ENCODE measurements around the gene CD180.

The CD180 gene

DNA sequence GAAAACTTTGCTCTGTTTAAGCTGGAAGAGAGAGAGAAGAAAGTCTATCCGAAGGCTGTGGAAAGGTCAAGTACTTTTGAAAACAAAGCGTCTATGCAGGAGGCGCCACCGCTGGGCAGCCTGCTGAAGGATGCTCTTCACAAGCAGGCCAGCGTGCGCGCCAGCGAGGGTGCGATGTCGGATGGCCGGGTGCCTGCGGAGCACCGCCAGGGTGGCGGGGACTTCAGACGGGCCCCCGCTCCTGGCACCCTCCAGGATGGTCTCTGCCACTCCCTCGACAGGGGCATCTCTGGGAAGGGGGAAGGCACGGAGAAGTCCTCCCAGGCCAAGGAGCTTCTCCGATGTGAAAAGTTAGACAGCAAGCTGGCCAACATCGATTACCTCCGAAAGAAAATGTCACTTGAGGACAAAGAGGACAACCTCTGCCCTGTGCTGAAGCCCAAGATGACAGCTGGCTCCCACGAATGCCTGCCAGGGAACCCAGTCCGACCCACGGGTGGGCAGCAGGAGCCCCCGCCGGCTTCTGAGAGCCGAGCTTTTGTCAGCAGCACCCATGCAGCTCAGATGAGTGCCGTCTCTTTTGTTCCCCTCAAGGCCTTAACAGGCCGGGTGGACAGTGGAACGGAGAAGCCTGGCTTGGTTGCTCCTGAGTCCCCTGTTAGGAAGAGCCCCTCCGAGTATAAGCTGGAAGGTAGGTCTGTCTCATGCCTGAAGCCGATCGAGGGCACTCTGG is 32.6 kb downstream of the CD180 start:
- DNase-seq (ENCODE audit: extremely low read depth in 1 of 2, low read depth in 1 of 2): no peak

DNA sequence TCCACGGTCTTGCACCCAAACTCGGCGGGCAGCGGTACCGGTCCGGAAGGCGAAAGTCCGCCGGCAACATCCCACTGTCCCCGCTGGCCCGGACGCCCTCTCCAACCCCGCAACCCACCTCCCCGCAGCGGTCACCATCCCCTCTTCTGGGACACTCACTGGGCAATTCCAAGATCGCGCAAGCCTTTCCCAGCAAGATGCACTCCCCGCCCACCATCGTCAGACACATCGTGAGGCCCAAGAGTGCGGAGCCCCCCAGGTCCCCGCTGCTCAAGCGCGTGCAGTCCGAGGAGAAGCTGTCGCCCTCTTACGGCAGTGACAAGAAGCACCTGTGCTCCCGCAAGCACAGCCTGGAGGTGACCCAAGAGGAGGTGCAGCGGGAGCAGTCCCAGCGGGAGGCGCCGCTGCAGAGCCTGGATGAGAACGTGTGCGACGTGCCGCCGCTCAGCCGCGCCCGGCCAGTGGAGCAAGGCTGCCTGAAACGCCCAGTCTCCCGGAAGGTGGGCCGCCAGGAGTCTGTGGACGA is 33.3 kb downstream of the CD180 start:
- DNase-seq (ENCODE audit: extremely low read depth in 1 of 2, low read depth in 1 of 2): no peak

DNA sequence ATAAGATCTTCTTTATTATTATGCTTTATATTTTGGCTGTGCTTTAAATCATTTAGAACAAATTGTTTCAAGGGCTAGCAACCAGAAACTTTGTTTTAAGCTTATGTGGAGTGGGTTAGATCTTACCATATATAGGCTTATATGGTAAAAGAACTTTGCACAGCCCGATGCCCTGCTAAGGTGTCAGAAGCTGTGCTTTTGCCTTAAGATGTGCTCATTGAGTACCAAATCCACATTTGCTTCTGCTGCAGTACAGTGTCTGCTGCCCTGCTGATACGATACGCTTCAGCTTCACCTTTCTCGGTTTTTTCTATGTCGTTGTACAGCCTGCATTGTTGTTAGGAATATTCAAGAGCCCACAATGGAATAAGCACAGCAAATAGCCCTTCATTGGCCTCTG is 34.8 kb downstream of the CD180 start:
- no peak for DNase-seq (ENCODE audit: extremely low read depth in 1 of 2, low read depth in 1 of 2)

DNA sequence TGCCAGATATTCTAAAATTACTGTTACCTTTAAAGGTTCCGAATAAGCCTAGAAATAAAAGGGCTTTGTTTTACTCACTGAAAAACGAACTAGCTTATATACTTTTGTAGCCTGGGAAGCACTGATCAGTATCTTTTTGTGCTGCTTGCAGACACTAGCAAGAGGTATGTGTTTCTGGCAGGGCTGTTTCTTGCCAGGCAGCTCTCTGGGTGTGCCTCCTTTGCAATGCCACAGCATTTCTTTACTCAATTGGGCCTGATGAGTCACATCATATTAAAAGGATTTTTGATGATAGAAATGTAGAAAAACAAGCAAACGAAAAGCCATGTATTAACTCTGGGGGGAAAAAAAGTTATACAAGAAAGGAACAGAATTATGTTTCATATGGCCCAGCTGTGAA is 35.6 kb downstream of the CD180 start:
- peak in 1 of 2 donors; percentile 14 for DNase-seq (ENCODE audit: extremely low read depth in 1 of 2, low read depth in 1 of 2)

DNA sequence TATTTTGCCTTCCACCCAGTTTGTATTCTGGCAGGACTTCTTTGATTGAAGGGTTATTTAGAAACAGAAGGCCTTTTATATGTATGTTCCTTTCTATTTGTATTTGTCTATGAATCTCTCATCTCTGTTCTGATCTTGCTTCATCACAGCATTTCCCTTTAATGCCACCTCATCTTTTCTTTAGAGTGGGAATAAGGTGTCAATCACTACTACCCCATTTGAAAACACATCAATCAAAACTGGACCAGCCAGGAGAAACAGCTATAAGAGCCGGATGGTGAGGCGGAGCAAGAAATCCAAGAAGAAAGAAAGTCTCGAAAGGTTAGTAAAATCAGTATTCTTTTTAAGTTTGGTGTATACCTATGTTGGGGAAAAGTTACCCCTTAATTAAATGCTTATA is 36.3 kb downstream of the CD180 start:
- no peak for DNase-seq (ENCODE audit: extremely low read depth in 1 of 2, low read depth in 1 of 2)

DNA sequence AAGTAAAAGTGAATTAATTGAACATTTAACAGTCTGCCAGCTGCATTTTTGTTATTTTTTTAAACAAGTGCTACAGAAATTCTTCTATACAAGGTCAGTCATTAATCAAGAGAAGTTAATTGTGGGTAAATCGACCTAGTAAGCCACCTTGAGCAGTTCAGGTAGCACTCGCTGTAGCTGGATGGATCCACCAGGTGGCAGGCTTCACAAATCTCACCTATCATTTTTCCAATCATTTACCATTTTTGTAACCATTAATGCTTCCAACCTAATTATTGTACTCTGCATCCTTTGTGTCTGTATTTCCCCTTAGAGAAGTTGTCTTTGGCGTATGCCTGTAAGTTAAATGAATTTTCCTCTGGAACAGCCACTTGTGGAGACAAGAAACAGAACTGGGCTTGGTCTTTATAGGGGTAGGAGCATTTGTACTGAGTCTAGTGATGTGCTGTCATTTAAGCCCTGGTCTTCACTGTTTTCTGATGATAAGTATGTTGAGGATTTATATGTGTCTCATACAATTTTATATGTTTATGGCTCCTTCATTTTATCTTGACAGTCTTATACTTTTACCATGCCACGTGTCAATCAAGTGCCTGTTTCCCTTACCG is 39.5 kb downstream of the CD180 start:
- DNase-seq (ENCODE audit: extremely low read depth in 1 of 2, low read depth in 1 of 2): peak in 1 of 2 donors; percentile 21

DNA sequence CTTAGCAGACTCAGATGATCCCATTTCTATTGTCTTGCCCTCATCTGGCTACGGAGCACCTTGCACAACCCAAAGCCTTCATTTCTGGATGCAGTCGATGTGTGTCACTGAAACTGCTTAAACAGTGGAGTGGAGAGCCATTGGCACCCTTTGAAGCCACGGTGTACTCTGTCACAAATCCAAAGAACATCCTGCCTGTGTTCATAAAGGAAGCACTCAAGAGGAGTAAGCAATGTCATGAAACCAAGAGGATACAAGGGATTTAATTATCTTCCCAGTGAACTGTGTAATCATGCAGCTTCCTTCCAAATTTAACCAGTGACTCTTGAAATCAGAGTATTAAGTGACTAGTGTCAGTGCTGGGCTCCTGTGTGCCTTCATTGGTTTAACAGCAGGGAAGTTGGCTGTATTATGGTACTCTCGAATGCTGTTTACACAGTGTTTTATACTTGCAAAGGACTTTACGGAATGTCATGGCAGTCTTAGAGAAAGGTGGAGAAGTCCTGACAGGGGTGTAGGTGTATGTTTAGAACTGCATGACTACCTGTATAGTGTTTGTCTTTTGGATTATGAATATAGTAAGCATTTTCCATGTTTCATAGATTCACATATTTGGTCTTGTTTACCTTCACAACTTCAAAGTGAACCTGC is 41.9 kb downstream of the CD180 start:
- DNase-seq (ENCODE audit: extremely low read depth in 1 of 2, low read depth in 1 of 2): no peak

DNA sequence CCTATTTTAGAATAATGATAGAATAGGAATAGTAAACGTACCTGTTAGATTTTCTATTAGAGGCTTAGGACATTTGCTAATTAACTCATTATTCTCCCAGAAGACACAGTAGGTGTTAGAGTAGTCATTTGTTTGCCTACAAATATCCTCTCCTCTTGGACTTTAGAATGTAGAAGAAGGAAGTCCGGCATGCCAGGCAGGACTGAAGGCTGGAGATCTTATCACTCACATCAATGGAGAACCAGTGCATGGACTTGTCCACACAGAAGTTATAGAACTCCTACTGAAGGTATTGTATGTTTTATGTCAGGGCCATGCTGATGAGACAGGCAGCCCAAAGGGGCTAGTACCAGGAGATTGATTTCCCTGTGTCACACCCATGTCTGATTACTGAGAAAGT is 43.3 kb downstream of the CD180 start:
- no peak for DNase-seq (ENCODE audit: extremely low read depth in 1 of 2, low read depth in 1 of 2)

DNA sequence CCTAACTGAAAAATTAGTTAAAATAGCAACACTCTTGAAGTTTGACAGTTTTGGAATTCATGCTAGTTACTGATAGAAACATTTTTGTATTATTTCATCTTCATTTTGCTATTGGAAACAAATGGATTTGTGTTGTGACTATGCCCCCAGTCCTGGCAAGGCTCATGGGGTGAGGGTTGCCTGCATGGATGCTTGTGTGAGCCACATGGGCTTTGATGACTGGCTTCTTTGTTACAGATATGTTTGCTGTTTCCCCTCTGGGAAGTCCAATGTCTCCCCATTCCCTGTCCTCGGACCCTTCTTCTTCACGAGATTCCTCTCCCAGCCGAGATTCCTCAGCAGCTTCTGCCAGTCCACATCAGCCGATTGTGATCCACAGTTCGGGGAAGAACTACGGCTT is 44.2 kb downstream of the CD180 start:
- DNase-seq (ENCODE audit: extremely low read depth in 1 of 2, low read depth in 1 of 2): no peak

DNA sequence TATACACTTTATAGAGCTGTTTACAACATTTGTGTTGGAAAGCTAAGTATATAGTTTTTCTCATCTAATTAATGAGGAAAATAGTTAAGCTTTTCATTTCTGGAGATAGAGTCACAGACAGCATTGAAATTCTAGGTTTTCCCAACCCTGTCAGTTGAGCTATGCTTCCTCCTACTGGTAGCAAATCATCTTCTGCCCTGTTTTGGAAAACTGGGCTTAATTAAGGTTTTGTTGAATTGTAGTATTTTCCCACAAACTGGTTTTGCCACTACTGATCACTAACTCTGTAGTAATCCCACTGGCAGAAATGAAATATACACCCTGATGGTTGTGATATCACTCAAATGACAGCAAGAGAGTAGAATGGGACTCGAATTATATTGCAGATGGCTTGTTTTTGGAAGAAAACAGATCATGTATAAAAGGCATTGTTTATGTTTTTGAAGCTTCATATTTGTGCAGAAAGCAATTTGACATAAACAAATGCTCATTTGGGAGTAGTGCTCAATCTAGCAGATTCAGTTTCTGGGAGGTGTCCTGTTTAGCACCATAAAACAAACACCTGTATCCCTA is 46.6 kb downstream of the CD180 start:
- no peak for DNase-seq (ENCODE audit: extremely low read depth in 1 of 2, low read depth in 1 of 2)

DNA sequence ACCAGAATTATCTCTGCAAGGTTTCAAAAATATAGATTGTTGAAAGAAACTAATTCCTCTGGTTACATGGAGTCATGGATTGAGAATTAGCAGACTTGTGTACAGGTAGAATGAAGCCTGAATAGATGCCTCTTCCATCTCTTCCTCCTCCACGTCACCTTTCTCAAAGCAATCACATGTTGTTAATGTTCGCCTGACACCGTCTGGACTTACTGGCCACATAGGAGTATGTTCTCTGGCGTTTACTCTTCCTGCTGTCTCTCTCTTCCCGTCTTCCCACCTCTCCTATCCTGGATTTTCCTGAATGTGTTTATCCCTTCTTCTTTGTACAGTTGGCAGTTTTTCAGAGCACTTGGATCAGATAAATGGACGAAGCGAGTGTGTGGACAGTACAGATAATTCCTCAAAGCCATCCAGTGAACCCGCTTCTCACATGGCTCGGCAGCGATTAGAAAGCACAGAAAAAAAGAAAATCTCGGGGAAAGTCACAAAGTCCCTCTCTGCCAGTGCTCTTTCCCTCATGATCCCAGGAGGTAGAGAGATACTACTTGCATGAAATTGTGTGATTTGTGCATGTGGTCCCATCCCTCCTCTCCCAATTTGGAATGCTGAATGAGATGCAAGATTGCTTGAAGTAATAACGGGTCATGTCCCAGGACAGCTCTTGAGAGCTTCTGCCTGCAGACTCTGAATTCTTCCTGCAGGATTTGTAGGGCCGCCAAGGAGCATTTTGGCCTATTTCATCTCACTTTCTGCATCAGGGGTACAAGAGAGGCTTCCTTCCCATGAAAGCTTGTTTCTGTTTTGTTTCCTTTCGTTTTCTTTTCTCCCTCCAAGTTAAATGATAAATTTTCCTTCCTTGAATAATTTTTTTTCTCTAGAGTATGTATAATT is 47.3 kb downstream of the CD180 start:
- no peak for DNase-seq (ENCODE audit: extremely low read depth in 1 of 2, low read depth in 1 of 2)

DNA sequence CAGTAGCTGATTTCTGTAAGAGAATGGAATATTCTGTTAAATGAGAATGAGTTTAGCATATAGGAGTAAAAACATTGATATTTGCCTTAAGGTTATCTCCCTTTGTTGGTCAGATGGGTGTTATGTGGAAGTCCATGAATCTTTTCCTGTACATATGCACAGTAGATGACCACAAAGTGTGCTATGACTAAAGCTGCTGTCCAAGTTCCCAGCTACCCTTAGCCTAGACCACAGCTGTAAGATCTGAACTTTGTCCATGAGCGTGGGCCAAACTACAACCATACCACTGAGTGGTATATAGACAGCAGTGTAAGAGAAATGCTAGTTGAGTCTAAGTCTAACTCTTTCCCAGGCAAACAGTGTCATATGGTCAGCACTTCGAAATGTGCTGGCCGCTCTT is 48.8 kb downstream of the CD180 start:
- no peak for DNase-seq (ENCODE audit: extremely low read depth in 1 of 2, low read depth in 1 of 2)

DNA sequence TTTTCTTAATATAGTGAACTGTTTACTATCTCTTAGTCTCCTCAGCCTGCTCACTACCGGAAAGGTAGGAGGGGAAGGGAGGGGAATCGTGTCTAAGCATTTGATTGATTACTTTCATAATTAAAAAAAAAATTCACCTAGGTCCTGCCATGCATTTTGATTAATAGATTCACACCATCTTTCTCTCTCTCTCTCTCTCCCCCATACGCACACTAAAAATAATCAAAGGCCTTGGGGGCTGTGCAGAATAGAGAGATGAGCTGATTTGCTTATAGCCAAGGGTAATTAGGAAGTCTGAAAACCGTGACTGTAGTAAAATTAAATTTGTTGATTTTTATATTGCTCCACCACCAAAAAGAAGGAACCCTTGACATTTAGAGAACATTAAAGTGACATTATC is 49.6 kb downstream of the CD180 start:
- DNase-seq (ENCODE audit: extremely low read depth in 1 of 2, low read depth in 1 of 2): no peak

DNA sequence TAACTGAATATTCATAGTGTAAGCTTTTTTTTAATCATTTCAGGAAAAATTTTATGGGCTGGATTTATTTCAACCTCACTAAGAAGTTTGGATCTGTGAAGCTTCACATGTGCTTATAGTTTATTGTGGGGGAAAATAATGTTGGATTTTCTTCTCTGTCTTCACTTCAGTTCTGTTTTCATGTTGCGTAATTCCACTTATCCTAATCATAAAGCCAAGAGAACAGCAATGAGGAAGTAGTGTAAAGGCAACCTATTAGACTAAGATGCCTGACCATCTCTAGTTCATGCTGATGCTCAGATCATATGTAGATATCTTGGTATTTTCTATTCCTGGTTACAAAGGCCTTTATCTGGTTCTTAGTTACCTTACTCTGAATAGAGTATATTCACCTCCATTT is 50.0 kb downstream of the CD180 start:
- DNase-seq (ENCODE audit: extremely low read depth in 1 of 2, low read depth in 1 of 2): no peak

DNA sequence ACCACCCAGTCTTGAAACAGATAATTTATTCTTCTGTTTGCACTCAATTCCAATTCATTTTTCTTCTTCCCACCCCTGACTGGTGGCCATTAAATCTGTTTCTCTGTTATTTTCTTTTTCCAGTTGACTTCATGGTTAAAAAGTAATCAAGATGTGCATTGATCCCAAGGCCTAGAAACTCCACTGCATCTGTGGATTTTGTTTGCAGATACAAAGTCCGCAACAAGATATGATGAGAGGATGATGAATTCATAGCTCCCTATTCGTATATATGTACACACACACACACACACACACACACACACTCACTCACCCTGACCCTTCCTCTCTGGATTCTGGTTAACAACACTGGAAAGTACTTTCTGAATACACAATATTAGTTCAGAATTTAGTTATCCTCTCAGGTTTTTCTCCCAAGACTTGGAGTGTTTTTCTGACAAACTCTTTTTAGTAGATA is 52.4 kb downstream of the CD180 start:
- DNase-seq (ENCODE audit: extremely low read depth in 1 of 2, low read depth in 1 of 2): no peak

DNA sequence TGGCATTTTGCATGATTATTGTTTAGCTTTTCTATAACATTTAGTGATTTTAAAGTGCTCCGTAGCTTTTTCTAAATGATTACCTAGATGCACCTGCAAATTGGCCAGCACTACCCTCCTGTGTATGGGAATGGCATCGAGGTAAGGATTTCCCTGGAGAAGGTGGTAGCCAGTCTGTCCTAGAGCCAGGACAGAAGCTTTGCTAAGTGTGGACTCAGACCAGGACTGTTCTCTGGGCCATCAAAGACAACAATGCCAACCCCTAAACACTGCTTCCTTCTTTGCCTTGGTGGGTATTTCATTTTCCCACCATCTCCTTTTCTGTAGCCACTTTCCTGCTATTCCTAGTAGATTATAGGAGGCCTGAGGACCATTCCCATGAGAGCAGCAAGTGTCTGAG is 53.0 kb downstream of the CD180 start:
- DNase-seq (ENCODE audit: extremely low read depth in 1 of 2, low read depth in 1 of 2): no peak

DNA sequence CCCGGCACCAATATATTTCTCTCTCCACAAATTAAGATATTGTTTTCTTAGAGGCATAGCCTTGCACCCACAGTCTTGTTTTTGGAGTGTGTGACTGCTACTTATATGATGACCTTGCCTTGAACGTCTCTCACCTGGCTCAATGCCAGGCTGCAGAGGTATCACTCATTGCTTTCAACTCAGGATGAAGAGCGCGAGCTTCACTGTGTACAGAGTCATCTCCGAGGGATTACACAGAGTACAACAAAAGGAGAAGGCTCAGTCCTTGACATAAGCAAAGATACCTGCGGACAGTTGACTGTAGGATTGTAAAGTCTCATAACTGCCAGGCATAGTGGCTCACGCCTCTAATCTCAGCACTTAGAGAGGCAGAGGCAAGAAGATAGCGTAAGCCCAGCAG is 53.8 kb downstream of the CD180 start:
- no peak for DNase-seq (ENCODE audit: extremely low read depth in 1 of 2, low read depth in 1 of 2)

DNA sequence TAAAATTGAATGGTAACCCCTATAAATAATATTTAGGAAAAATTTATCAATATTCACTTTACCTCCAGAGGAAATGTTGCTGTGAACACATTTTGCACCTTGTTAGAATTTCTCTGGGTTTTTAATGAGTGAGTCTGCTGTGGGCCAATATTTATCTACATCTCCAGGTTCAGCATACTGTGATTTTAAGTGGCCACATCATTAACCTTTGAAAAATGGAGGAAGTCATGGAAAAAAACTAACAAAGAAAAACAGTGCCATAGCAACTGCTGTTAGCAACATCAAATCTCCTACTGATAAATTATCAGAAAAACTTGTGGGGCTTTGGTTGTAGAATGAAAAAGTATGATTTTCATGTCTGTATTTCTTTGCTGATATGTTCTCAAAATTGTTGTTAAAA is 55.0 kb downstream of the CD180 start:
- no peak for DNase-seq (ENCODE audit: extremely low read depth in 1 of 2, low read depth in 1 of 2)

DNA sequence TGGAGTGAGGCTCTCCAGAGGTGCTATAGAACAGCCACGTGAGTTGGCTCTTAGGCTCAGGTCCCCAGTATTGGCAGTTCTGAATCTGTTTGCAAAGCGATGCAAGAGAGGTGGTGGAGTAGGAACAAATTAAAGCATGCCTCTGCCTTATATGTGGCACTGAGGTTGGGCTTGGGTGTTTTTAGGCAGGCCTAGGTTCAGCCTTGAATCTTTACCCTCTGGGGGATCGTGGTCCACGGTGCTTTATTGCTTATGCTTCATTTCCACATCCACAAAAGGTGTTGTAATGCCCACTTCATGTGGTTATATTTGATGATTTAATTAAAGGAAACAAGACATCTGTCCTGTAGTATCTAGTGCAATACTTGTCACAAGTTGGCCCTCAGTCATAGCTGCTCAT is 56.2 kb downstream of the CD180 start:
- DNase-seq (ENCODE audit: extremely low read depth in 1 of 2, low read depth in 1 of 2): no peak

DNA sequence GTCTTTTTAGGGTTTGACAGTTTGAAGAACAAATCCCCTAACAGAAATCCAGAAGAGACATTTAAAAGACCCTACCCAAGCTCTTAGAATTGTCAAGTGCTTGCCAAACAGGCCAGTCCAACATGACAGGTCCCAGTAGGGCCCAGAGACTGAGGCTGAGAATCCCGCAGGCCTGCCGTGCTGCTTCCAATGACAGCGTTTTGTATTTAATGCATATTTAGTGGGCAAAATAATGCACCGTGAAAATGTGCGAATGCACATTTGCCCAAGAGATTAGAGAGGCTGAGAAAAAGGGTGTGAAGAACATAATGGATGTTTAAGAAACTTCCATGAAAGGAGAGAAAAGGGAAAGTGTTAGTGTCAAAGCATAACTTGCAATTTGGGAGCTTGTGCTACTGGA is 57.6 kb downstream of the CD180 start:
- no peak for DNase-seq (ENCODE audit: extremely low read depth in 1 of 2, low read depth in 1 of 2)
